Epidermal melanocyte (primary cell): ENCODE measurements around the gene ETV5.
"Not testable (repeated sequence)": the region's sequence is repeated elsewhere in the genome, so short reads cannot be mapped to it uniquely, and the experiment has no call there.

ENCODE experiments used
- DNase-seq: peaks from one replicate; pipeline ENCODE4 v3.0.0; 2011; ENCODE audit warnings: low spot score; ENCODE audit not compliant: insufficient read length

Gene ETV5

GRCh38 chr3:186024210-186024609 lies 84.7 kb downstream of the ETV5 start:
- DNase-seq = no peak

- DNase-seq = no peak
These were observed 86.0 kb downstream of the ETV5 start for GRCh38 chr3:186022931-186023330.

GRCh38 chr3:186021673-186022362 lies 87.1 kb downstream of the ETV5 start:
- DNase-seq = peak; percentile 67

GRCh38 chr3:186021250-186021649 lies 87.6 kb downstream of the ETV5 start:
- DNase-seq = not testable (repeated sequence)

DNA sequence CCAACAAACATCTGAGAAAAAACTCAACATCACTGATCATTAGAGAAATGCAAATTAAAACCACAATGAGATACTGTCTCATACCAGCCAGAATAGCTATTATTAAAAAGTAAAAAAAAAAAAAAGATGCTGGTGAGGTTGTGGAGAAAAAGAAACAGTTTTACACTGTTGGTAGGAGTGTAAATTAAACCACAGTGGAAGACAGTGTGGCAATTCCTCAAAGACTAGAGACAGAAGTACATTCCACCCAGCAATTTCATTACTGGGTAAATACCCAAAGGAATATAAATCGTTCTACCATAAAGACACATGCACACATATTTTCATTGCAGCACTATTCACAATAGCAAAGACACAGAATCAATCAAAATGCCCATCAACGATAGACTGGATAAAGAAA lies 89.6 kb downstream of the ETV5 start:
- DNase-seq = not testable (repeated sequence)

GRCh38 chr3:186014866-186015265 lies 94.0 kb downstream of the ETV5 start:
- DNase-seq = no peak

DNA sequence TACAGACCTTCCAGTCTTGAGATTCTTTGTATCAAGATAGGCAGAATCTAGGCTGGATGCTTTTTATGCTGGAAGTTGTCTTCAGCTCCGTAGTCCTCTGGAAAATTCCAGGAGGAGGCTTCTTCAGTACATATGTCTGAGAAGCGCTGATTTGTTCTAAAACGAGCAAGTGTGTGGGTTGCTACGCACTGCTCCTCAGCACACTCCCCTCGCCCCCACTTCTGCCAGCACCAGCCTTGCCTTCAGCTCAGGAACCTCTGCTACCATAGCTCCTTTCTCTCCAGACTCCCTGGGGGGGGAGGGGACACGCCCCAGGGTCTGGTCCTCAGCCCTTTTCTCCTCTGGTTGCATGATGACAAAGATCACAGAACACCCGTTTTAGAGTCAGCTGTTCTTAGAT lies 95.6 kb downstream of the ETV5 start:
- DNase-seq = no peak

DNA sequence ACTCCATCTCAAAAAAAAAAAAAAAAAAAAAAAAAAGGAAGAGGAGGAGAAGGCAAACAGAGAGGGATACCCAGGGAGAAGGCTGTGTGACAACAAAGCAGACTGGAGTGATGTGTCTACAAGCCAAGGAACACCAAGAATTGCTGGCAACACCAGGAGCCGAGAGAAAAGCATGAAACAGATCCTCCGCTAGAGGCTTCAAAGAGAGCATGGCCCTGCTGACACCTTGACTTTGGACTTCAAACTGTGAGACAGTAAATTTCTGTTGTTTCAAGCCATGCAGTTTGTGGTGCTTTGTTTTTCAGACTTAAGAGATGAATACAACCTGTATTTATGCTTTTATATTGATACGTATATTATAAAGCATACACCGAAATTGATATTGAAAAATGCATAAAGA lies 96.8 kb downstream of the ETV5 start:
- no peak for DNase-seq

GRCh38 chr3:186004671-186005070 lies 104.2 kb downstream of the ETV5 start:
- DNase-seq = no peak

GRCh38 chr3:186004209-186004608 lies 104.7 kb downstream of the ETV5 start:
- DNase-seq = no peak

DNA sequence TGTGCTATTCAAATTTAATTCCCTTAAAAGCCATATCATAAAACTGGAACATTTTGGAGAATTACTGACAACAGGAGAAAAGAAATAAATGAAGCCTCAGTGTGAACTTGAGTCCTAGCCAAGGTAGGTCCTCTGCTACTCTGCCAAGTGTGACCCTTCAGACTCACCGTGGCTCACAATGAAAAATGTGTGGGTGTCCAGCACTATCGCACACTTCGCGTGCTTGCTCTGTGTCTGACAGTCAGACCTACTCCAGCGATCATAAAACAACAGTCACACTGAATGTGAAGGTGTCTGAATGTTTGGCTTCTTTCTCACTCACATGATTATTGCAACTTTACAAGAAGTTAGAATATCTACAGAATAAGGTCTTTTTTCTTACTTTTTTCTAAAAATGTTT lies 105.3 kb downstream of the ETV5 start:
- DNase-seq = no peak

GRCh38 chr3:186002884-186003472 lies 105.9 kb downstream of the ETV5 start:
- no peak for DNase-seq

GRCh38 chr3:186001842-186002241 lies 107.0 kb downstream of the ETV5 start:
- no peak for DNase-seq

DNA sequence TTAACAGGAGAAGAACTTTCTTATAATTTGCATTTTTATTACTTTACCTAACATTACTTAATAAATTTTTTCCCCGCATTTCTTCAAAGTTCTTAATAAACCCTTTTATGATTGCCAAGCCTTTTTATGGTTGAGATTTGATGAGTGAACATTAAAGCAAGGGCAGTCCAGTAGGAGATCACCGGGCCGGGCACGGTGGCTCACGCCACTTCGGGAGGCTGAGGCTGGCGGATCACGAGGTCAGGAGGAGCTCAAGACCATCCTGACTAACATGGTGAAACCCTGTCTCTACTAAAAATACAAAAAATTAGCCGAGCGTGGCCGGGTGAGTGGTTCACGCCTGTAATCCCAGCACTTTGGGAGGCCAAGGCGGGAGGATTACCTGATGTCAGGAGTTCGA lies 109.7 kb downstream of the ETV5 start:
- no peak for DNase-seq

GRCh38 chr3:185998136-185998535 lies 110.8 kb downstream of the ETV5 start:
- DNase-seq = no peak

DNA sequence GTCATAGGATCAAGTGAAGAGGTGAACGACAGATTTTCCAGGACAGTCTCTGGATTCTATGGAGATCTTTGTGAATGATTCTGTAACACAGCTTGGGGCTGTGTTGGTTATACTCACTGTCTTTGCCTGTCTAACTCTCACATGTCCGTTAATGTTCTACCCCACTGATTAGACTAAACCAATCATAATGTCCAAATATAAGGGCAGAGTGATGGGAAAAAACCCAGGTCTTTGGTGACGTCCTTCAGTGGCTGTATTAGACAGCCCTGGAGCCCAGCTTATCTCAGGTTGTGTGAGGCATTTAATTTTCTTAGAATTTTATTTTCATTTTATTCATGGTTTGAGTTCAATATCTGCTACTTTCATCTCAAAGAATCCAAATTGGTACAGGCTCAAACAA lies 111.8 kb downstream of the ETV5 start:
- no peak for DNase-seq
